HG02970 (cell line): Measurements from ENCODE around the gene SF3A1.

ENCODE experiments used
- ATAC-seq: cut with Tn5 transposase; IDR thresholded peaks from one replicate; pipeline ENCODE4 v1.9.1; 2021; ENCODE audit warnings: mild to moderate bottlenecking, moderate library complexity, moderate number of reproducible peaks; ENCODE audit not compliant: unreplicated experiment, low FRiP score

Gene SF3A1

GRCh38 chr22:30290342-30291057 is 66.2 kb downstream of the SF3A1 start:
- no peak for ATAC-seq

- ATAC-seq = no peak
These were observed 66.7 kb downstream of the SF3A1 start for GRCh38 chr22:30289980-30290313.

GRCh38 chr22:30289141-30289979 is 67.3 kb downstream of the SF3A1 start, which contains the start of gene CASTOR1:
Gene CASTOR1 (minus strand): TSS chr22:30289505. CDS start chr22:30289497, 8 bp downstream.
- peak; percentile 65 for ATAC-seq

- no peak for ATAC-seq
These were observed 68.1 kb downstream of the SF3A1 start for GRCh38 chr22:30288419-30289140.

- no peak for ATAC-seq
These were observed 68.9 kb downstream of the SF3A1 start for GRCh38 chr22:30287648-30288418.

- no peak for ATAC-seq
These were observed 69.7 kb downstream of the SF3A1 start for GRCh38 chr22:30286813-30287647.

GRCh38 chr22:30286331-30286730 is 70.4 kb downstream of the SF3A1 start:
- no peak for ATAC-seq

- no peak for ATAC-seq
These were observed 70.9 kb downstream of the SF3A1 start for GRCh38 chr22:30285846-30286200.

GRCh38 chr22:30285176-30285845 is 71.4 kb downstream of the SF3A1 start:
- ATAC-seq = no peak

GRCh38 chr22:30284666-30285065 is 72.0 kb downstream of the SF3A1 start:
- ATAC-seq = no peak

GRCh38 chr22:30284172-30284571 is 72.5 kb downstream of the SF3A1 start:
- ATAC-seq = no peak

- ATAC-seq = no peak
These were observed 73.4 kb downstream of the SF3A1 start for GRCh38 chr22:30283342-30283741.

GRCh38 chr22:30282616-30283046 is 74.1 kb downstream of the SF3A1 start:
- no peak for ATAC-seq
